ENCODE results near the gene CCND3.

DNA sequence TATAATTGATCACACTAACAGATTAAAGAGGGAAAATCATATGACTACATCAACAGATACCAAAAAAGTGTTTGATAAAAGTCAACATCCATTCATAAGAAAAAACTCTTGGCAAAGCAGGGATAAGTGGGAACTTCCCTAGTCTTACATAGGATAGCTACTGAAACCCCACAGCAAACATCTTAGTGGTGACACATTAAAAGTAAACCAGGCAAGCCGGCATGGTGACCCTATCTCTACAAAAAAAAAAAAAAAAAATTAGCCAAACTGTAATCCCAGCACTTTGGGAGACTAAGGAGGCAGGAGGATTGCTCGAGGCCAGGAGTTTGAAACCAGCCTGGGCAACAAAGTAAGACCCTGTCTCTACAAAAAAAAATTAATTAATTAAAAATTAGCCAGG, 13.8 kb upstream of the CCND3 start:
- TF ChIP-seq POLR2A (IDR thresholded peaks at IDR 0.05; ENCODE audit: low read length) (no peak), GATA1 (IDR thresholded peaks at IDR 0.05; ENCODE audit: low read depth, low read length) (no peak)

All from erythroblast (primary cell).